Nephron (organoid): ENCODE measurements around the gene PLPPR3.
A peak's percentile ranks its signal among the peaks of the same experiment; 100 is the strongest.

Experiments used
- H3K27ac Mint-ChIP-seq, 3 experiments: 2 replicates each; pipeline ENCODE4 v1.8.0; 2020; ENCODE audit warnings: mixed read lengths in 3 of 3, mild to moderate bottlenecking in 2 of 3, moderate library complexity in 1 of 3
- H3K27me3 Mint-ChIP-seq: 2 replicates; pipeline ENCODE4 v1.8.0; 2021; ENCODE audit warnings: low read depth, mild to moderate bottlenecking, moderate library complexity, mixed read lengths
- H3K36me3 Mint-ChIP-seq: 2 replicates; pipeline ENCODE4 v1.8.0; 2020; ENCODE audit warnings: low read depth, mixed read lengths
- H3K4me1 Mint-ChIP-seq: 2 replicates; pipeline ENCODE4 v1.8.0; 2020; ENCODE audit warnings: mixed read lengths
- H3K4me3 Mint-ChIP-seq, 3 experiments: 2 replicates each; pipeline ENCODE4 v1.8.0; 2020; ENCODE audit warnings: mild to moderate bottlenecking in 3 of 3, mixed read lengths in 3 of 3, moderate library complexity in 2 of 3
- H3K9me3 Mint-ChIP-seq: 2 replicates; pipeline ENCODE4 v1.8.0; 2020; ENCODE audit warnings: mixed read lengths
- CTCF ChIP-seq, 3 experiments: fragments of 200-600 bp; sonication (generic); IDR thresholded peaks; one replicate each; pipeline ENCODE4 v1.5.0; 2021; ENCODE audit warnings: antibody characterized with exemption in 3 of 3; ENCODE audit not compliant: unreplicated experiment in 3 of 3

The PLPPR3 gene

GRCh38 chr19:782878-783668, 38.7 kb downstream of the PLPPR3 start:
- Mint-ChIP-seq H3K4me1 (peaks cover 17% of the 10 kb centered on the region), H3K4me3 (peak overlapping the region; percentile 27 to 59 (median 48)), H3K36me3 (no peaks in the 10 kb centered on the region), H3K9me3 (no peaks in the 10 kb centered on the region), H3K27me3 (peaks cover 16% of the 10 kb centered on the region), H3K27ac (peak overlapping the region; percentile 89 to 92 (median 90))
- TF ChIP-seq CTCF (IDR thresholded peaks at IDR 0.05; ENCODE audit: unreplicated experiment in 3 of 3), result no peak

GRCh38 chr19:782185-782877, 39.4 kb downstream of the PLPPR3 start:
- peaks cover 16% of the 10 kb centered on the region for H3K27me3 Mint-ChIP-seq
- H3K4me3 Mint-ChIP-seq, result peak overlapping the region in 2 of 3 experiments; percentile 48 to 59
- peaks cover 17% of the 10 kb centered on the region for H3K4me1 Mint-ChIP-seq
- TF ChIP-seq CTCF (IDR thresholded peaks at IDR 0.05; ENCODE audit: unreplicated experiment in 3 of 3), result no peak
- peak overlapping the region; percentile 89 to 92 (median 90) for H3K27ac Mint-ChIP-seq
- no peaks in the 10 kb centered on the region for H3K9me3 Mint-ChIP-seq
- no peaks in the 10 kb centered on the region for H3K36me3 Mint-ChIP-seq

- Mint-ChIP-seq H3K36me3 (no peaks in the 10 kb centered on the region), H3K27ac (peak overlapping the region in 1 of 3 experiments; percentile 90), H3K27me3 (peaks cover 16% of the 10 kb centered on the region), H3K9me3 (no peaks in the 10 kb centered on the region), H3K4me1 (peaks cover 17% of the 10 kb centered on the region), H3K4me3 (no peak overlapping the region)
- TF ChIP-seq CTCF (IDR thresholded peaks at IDR 0.05; ENCODE audit: unreplicated experiment in 3 of 3), result no peak
Observed at GRCh38 chr19:781800-782184, 40.0 kb downstream of the PLPPR3 start.

GRCh38 chr19:780935-781334, 40.8 kb downstream of the PLPPR3 start:
- Mint-ChIP-seq H3K36me3 (no peaks in the 10 kb centered on the region), H3K4me3 (no peak overlapping the region), H3K27ac (no peak overlapping the region), H3K4me1 (peaks cover 17% of the 10 kb centered on the region), H3K27me3 (peaks cover 16% of the 10 kb centered on the region), H3K9me3 (no peaks in the 10 kb centered on the region)
- TF ChIP-seq CTCF (IDR thresholded peaks at IDR 0.05; ENCODE audit: unreplicated experiment in 3 of 3), result no peak

GRCh38 chr19:778910-779653, 42.7 kb downstream of the PLPPR3 start:
- Mint-ChIP-seq H3K36me3 (no peaks in the 10 kb centered on the region), H3K4me3 (peak overlapping the region in 2 of 3 experiments; percentile 32 to 39), H3K9me3 (no peaks in the 10 kb centered on the region), H3K4me1 (peaks cover 17% of the 10 kb centered on the region), H3K27me3 (peaks cover 12% of the 10 kb centered on the region), H3K27ac (peak overlapping the region; percentile 78 to 90 (median 90))
- TF ChIP-seq CTCF (IDR thresholded peaks at IDR 0.05; ENCODE audit: unreplicated experiment in 3 of 3), result no peak
